Right atrium auricular region (tissue), 2 donors: ENCODE data around the gene PIM2. TPM values are rescaled to one million over a fixed set of nuclear protein-coding genes. Genes with fewer than 3 reads are reported as not detected.

Experiments
- DNase-seq: peaks from one replicate; pipeline ENCODE4 v3.0.0-alpha.2; 2019; ENCODE audit warnings: low spot score
- H3K27ac ChIP-seq, 2 donors: fragments of 200-600 bp; sonication (generic); 1 replicate in 1 of 2; 2 replicates in 1 of 2; pipeline ENCODE4 v1.5.1; 2016 to 2019
- H3K27me3 ChIP-seq, 2 donors: fragments of 200-600 bp; sonication (generic); one replicate each; pipeline versions ENCODE4 v1.5.1 to v1.6.0; 2017 to 2019
- H3K36me3 ChIP-seq: fragments of 200-600 bp; sonication (generic); one replicate; pipeline ENCODE4 v1.5.1; 2016
- H3K4me1 ChIP-seq, 2 donors: fragments of 200-600 bp; sonication (generic); one replicate each; pipeline versions ENCODE4 v1.5.1 to v1.6.0; 2017 to 2019
- H3K4me3 ChIP-seq, 2 donors: fragments of 200-600 bp; sonication (generic); 1 replicate in 1 of 2; 2 replicates in 1 of 2; pipeline ENCODE4 v1.5.1; 2017 to 2019; ENCODE audit warnings: mild to moderate bottlenecking in 1 of 2, moderate library complexity in 1 of 2
- H3K9me3 ChIP-seq, 2 donors: fragments of 200-600 bp; sonication (generic); one replicate each; pipeline ENCODE4 v1.5.1; 2019
- total RNA-seq, 2 donors: library from RNA; depleted of rRNA; stranded (reverse); fragments of >200 nt; gene quantifications; one replicate each; pipeline ENCODE4 v1.1.0, GENCODE V29; 2016
- TF ChIP-seq, protein P1 (sequence below), 2 donors: fragments of 200-600 bp; sonication (generic); IDR thresholded peaks; one replicate each; pipeline ENCODE4 v1.5.1; 2019; ENCODE audit warnings: antibody characterized with exemption in 2 of 2

PIM2 gene
- total RNA-seq, 2 donors from 2014 or later = 5.4 to 9.1 TPM

DNA sequence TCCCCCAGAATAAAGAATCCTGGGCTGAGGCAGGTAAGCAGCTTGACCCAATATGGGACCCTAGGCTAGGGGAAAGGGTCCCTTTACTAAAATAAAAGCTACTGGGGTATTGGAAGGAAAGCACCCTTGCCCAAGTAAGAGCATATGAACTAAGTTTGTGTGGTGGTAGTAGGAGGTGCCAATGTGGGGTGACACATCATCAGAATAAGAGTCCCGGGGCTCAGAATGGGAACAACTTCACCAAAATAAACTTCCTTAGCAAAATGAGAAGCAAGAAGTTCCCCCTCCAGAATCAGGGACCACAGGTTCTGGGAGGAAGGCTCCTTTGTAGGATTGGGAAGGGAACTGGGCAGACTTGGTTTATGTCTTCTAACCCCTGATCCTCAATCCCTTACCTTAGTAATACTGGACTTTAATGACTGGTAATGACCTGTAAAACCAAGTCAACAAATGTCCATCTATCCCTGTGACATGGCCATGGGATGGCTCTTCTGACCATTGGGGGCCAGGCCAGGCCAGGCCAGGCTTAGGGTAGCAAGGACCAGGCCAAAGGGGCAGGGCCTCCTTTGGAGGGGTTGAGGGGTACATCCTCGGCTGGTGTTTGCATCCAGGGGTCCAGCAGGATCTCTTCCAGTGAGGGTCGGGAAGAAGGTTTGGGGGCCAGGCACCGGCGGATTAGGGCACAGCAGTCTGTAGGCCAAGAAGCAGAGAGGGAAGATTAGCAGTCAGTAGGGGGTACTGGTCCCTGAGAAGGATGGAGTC, 5.0 kb downstream of the PIM2 start:
- Histone ChIP-seq H3K36me3 (no peaks in the 10 kb centered on the region), H3K27me3 (no peaks in the 10 kb centered on the region)
- TF ChIP-seq, protein P1, sequence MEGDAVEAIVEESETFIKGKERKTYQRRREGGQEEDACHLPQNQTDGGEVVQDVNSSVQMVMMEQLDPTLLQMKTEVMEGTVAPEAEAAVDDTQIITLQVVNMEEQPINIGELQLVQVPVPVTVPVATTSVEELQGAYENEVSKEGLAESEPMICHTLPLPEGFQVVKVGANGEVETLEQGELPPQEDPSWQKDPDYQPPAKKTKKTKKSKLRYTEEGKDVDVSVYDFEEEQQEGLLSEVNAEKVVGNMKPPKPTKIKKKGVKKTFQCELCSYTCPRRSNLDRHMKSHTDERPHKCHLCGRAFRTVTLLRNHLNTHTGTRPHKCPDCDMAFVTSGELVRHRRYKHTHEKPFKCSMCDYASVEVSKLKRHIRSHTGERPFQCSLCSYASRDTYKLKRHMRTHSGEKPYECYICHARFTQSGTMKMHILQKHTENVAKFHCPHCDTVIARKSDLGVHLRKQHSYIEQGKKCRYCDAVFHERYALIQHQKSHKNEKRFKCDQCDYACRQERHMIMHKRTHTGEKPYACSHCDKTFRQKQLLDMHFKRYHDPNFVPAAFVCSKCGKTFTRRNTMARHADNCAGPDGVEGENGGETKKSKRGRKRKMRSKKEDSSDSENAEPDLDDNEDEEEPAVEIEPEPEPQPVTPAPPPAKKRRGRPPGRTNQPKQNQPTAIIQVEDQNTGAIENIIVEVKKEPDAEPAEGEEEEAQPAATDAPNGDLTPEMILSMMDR (IDR thresholded peaks at IDR 0.05) = no peak

DNA sequence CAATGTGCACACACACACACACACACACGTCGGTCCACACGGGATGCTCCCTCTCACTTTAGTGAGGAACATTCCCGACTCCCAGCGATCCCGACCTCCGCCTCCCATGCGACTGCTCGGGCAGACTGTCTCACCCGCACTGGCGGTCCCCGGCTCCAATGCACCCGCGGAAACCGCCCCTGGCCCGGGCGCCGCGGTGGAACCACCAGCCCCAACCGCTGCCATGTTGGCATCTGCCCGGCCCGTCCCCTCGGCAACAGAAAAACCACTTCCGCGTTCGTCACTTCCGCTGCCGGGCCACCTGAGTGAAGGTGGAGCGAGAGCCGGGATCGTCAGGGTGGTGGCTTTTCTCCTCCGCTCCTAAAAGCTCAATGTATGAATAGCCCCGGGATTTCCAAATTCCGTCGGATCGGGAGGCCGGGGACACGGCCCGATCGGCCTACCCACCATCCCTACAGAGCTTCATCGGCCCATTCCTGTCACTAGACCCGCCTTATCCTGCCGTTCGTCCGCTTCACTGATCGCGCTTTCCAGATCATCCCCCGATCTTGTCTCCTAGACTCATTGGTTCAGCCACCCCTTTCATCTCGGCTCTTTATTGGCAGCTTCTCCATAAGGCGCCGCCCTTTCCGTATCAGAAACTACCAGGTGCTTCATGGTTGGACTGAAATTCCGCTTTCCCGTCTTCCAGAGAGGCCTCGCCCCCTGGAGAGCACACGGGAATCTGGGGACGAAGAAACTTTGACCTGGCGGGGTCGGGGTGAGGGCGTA, 7.2 kb downstream of the PIM2 start, which contains the start of gene SLC35A2:
Gene SLC35A2, minus strand, starts transcription at position 235 of the 771 bp plus-strand sequence. Its CDS starts 10 bp downstream, at position 225.
- TF ChIP-seq, protein P1 (IDR thresholded peaks at IDR 0.05) = no peak
- Histone ChIP-seq H3K4me3 (peak within 1 kb of the TSS; percentile 51 to 57), H3K27me3 (no peaks in the 10 kb centered on the region), H3K9me3 (no peaks in the 10 kb centered on the region), H3K4me1 (no peaks in the 10 kb centered on the region), H3K27ac (peak within 1 kb of the TSS; percentile 72 to 78), H3K36me3 (peaks cover 3% of the 10 kb centered on the region)
- peak; percentile 76 for DNase-seq

More for the DNA sequence above, 5.0 kb downstream of the PIM2 start:
- Histone ChIP-seq H3K4me3 (no peak overlapping the region), H3K4me1 (peaks cover 0 to 14% of the 10 kb centered on the region in 2 donors), H3K27ac (no peak overlapping the region), H3K9me3 (no peaks in the 10 kb centered on the region)
- DNase-seq = no peak

DNA sequence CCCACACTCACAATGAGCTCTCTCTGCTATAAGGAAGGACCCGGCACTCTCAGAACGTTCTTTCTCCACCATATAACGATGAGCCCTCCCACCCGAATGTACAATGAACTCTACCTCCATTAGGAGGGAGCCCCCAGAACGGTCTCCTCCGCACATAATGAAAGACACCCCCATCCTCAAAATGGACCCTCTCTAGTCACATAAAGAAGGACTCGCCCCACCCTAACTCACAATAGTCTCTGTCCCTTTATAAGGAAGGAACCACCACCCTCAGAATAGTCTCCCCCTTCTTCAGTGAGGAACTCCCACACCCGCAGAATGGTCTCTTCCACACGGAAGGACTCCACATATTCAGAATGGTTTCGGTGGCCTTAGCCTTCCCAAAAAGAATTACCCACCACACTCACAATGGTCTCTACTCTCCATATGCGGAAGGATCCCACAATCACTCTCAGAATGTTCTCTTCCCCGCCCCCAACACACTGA, 7.9 kb downstream of the PIM2 start:
- Histone ChIP-seq H3K27me3 (no peaks in the 10 kb centered on the region), H3K36me3 (peaks cover 9% of the 10 kb centered on the region), H3K4me1 (no peaks in the 10 kb centered on the region), H3K4me3 (peak overlapping the region; percentile 51 to 57), H3K9me3 (no peaks in the 10 kb centered on the region), H3K27ac (peak overlapping the region; percentile 72 to 78)
- DNase-seq = no peak
- TF ChIP-seq, protein P1 (IDR thresholded peaks at IDR 0.05) = no peak

DNA sequence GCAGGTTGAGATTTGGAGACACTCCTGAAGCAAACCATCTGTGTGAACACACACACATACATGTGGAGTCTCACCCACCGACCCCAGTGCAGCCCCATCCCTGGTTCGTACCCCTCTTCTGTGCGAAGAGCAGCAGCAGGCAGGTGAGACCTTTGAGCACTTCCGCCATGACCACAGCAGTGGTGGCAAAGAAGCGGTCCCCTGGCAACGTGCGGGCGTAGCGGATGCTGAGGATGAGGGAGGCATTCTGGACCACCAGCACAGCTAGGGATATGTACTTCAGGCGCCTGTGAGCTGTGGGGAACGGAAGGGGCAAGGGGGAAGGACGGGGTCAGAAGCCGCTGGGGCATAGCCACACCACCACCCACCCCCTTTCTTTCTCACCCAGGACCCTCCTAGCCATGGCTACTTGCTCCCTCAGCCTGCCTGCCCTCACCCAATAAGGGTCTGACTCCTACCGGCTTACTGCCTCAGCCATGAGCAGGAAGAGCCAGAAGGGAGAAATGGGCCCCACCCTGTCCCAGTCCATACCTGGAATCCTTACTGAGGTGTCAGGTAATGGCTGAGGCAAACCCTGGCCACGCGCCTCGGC, 9.0 kb downstream of the PIM2 start:
- no peak for DNase-seq
- TF ChIP-seq, protein P1 (IDR thresholded peaks at IDR 0.05) = no peak
- H3K4me1 ChIP-seq = no peaks in the 10 kb centered on the region
- H3K9me3 ChIP-seq = no peaks in the 10 kb centered on the region
- no peak overlapping the region for H3K27ac ChIP-seq
- H3K36me3 ChIP-seq = peaks cover 10% of the 10 kb centered on the region
- H3K27me3 ChIP-seq = no peaks in the 10 kb centered on the region
- H3K4me3 ChIP-seq = no peak overlapping the region

DNA sequence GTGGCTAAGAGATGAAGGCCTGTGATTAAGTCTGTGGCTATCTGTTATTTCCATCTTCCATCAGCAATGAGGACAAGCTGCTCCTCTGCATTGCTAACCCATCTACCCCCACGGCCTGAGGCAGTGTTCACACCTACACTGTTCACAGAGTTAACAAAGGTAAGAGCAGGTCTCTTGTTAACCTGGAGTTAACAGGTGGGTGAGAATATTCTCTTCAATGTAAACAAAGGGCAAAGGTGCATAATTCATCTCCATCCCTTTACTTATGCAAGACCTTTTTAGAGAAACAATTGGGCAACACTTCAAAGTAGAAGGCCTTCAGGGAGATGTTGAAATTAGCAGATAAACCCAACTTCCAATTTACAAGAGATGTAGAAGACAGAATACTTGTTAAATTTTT, 10.2 kb downstream of the PIM2 start:
- H3K27me3 ChIP-seq = no peaks in the 10 kb centered on the region
- no peaks in the 10 kb centered on the region for H3K4me1 ChIP-seq
- no peak overlapping the region for H3K4me3 ChIP-seq
- no peaks in the 10 kb centered on the region for H3K9me3 ChIP-seq
- TF ChIP-seq, protein P1 (IDR thresholded peaks at IDR 0.05) = no peak
- DNase-seq = no peak
- H3K27ac ChIP-seq = no peak overlapping the region
- peaks cover 10% of the 10 kb centered on the region for H3K36me3 ChIP-seq
